ENCODE measurements around the gene CISH.

Gene CISH

GRCh38 chr3:50637945-50638344 is 26.4 kb upstream of the CISH start:
- in situ Hi-C loops (cut with MboI; ENCODE audit: low sequenced_read_pairs) = no loop called here

GRCh38 chr3:50637011-50637410 is 25.4 kb upstream of the CISH start:
- in situ Hi-C loops (cut with MboI; ENCODE audit: low sequenced_read_pairs) = no loop called here

- in situ Hi-C loops (cut with MboI; ENCODE audit: low sequenced_read_pairs) = no loop called here
Observed at GRCh38 chr3:50635066-50635465, 23.5 kb upstream of the CISH start.

GRCh38 chr3:50633230-50633790 is 21.7 kb upstream of the CISH start:
- in situ Hi-C loops (cut with MboI; ENCODE audit: low sequenced_read_pairs) = no loop called here

- in situ Hi-C loops (cut with MboI; ENCODE audit: low sequenced_read_pairs) = no loop called here
Observed at GRCh38 chr3:50632450-50632849, 20.9 kb upstream of the CISH start.

- in situ Hi-C loops (cut with MboI; ENCODE audit: low sequenced_read_pairs) = no loop called here
Observed at GRCh38 chr3:50630877-50631276, 19.3 kb upstream of the CISH start.

GRCh38 chr3:50630394-50630793 is 18.8 kb upstream of the CISH start:
- in situ Hi-C loops (cut with MboI; ENCODE audit: low sequenced_read_pairs) = no loop called here

GRCh38 chr3:50628601-50629000 is 17.0 kb upstream of the CISH start:
- in situ Hi-C loops (cut with MboI; ENCODE audit: low sequenced_read_pairs) = no loop called here

- in situ Hi-C loops (cut with MboI; ENCODE audit: low sequenced_read_pairs) = no loop called here
Observed at GRCh38 chr3:50627407-50628051, 16.0 kb upstream of the CISH start.

GRCh38 chr3:50626401-50626800 is 14.8 kb upstream of the CISH start:
- in situ Hi-C loops (cut with MboI; ENCODE audit: low sequenced_read_pairs) = no loop called here

- in situ Hi-C loops (cut with MboI; ENCODE audit: low sequenced_read_pairs) = no loop called here
Observed at GRCh38 chr3:50625231-50626182, 13.9 kb upstream of the CISH start.

GRCh38 chr3:50624634-50625033 is 13.1 kb upstream of the CISH start:
- in situ Hi-C loops (cut with MboI; ENCODE audit: low sequenced_read_pairs) = loop anchor here (25.0 kb wide), 1 partner anchor 738 kb away; no protein-coding TSS in a partner anchor

GRCh38 chr3:50623840-50624474 is 12.4 kb upstream of the CISH start:
- in situ Hi-C loops (cut with MboI; ENCODE audit: low sequenced_read_pairs) = loop anchor here (25.0 kb wide), 1 partner anchor 738 kb away; no protein-coding TSS in a partner anchor

- in situ Hi-C loops (cut with MboI; ENCODE audit: low sequenced_read_pairs) = loop anchor here (25.0 kb wide), 1 partner anchor 739 kb away; no protein-coding TSS in a partner anchor
Observed at GRCh38 chr3:50622881-50623280, 11.3 kb upstream of the CISH start.

GRCh38 chr3:50620820-50621219 is 9.2 kb upstream of the CISH start:
- in situ Hi-C loops (cut with MboI; ENCODE audit: low sequenced_read_pairs) = loop anchor here (25.0 kb wide), 1 partner anchor 741 kb away; no protein-coding TSS in a partner anchor

- in situ Hi-C loops (cut with MboI; ENCODE audit: low sequenced_read_pairs) = loop anchor here (25.0 kb wide), 1 partner anchor 742 kb away; no protein-coding TSS in a partner anchor
Observed at GRCh38 chr3:50620420-50620819, 8.8 kb upstream of the CISH start.

- in situ Hi-C loops (cut with MboI; ENCODE audit: low sequenced_read_pairs) = loop anchor here (25.0 kb wide), 1 partner anchor 744 kb away; no protein-coding TSS in a partner anchor
Observed at GRCh38 chr3:50617911-50618481, 6.4 kb upstream of the CISH start.

GRCh38 chr3:50617096-50617791 is 5.7 kb upstream of the CISH start, which contains the start of gene MAPKAPK3:
MAPKAPK3 (plus strand) TSS chr3:50617151; CDS start chr3:50617566, 415 bp downstream.
- in situ Hi-C loops (cut with MboI; ENCODE audit: low sequenced_read_pairs) = loop anchor here (25.0 kb wide), 1 partner anchor 745 kb away; no protein-coding TSS in a partner anchor

- in situ Hi-C loops (cut with MboI; ENCODE audit: low sequenced_read_pairs) = loop anchor here (25.0 kb wide), 1 partner anchor 746 kb away; no protein-coding TSS in a partner anchor
Observed at GRCh38 chr3:50616770-50617095, 5.2 kb upstream of the CISH start.
